IMR-90 (cell line): ENCODE measurements around the gene NHEJ1. TPM values are rescaled to one million over a fixed set of nuclear protein-coding genes. Genes with fewer than 3 reads are reported as not detected.

Source experiments
- ATAC-seq: fragments of 200-7000 bp; cut with Tn5 transposase; 2 replicates; pipeline ENCODE4 v1.9.1; 2020; ENCODE audit warnings: low read depth, mild to moderate bottlenecking, moderate library complexity
- BruUV-seq: library from RNA; stranded (reverse); fragments of 400-500 nt; replicated peaks from 2 replicates; lab custom pipeline; 2021; lab: Mats Ljungman, UMichigan
- CTCF ChIA-PET: fragments of 300-600 bp; formaldehyde crosslinking; extraction: SDS; loops from one replicate; lab custom pipeline; 2021; ENCODE audit warnings: antibody characterized with exemption; lab: Yijun Ruan, JAX
- POLR2A ChIA-PET: fragments of 300-600 bp; sonication (Branson Sonifier 250); formaldehyde crosslinking; loops from one replicate; lab custom pipeline; 2022; ENCODE audit warnings: antibody characterized with exemption; ENCODE audit not compliant: unreplicated experiment; lab: Charles Lee
- DNase-seq: peaks from one replicate; pipeline ENCODE4 v3.0.0; 2013
- H2AFZ ChIP-seq: replicated peaks from 2 replicates; pipeline ENCODE3; 2013; ENCODE audit warnings: low read length, mild to moderate bottlenecking; ENCODE audit not compliant: poor library complexity
- H2AK5ac ChIP-seq: 2 replicates; pipeline ENCODE4 v1.6.1; 2013; ENCODE audit warnings: low read depth, low read length, inconsistent platforms
- H2AK9ac ChIP-seq: replicated peaks from 2 replicates; pipeline ENCODE3; 2013; ENCODE audit warnings: mild to moderate bottlenecking, low read depth, low read length, moderate library complexity; ENCODE audit not compliant: poor library complexity
- H2BK120ac ChIP-seq: 2 replicates; pipeline ENCODE4 v1.6.1; 2013; ENCODE audit warnings: low read depth, low read length, inconsistent platforms
- H2BK15ac ChIP-seq: 3 replicates; pipeline ENCODE4 v1.6.1; 2013; ENCODE audit warnings: low read depth, low read length, inconsistent platforms
- H2BK20ac ChIP-seq: 2 replicates; pipeline ENCODE4 v1.6.1; 2013; ENCODE audit warnings: low read depth, mild to moderate bottlenecking, inconsistent platforms, low read length, moderate library complexity
- H2BK5ac ChIP-seq: 2 replicates; pipeline ENCODE4 v1.6.1; 2013; ENCODE audit warnings: mild to moderate bottlenecking, low read depth, low read length, inconsistent platforms; ENCODE audit not compliant: poor library complexity, severe bottlenecking
- H3K14ac ChIP-seq: replicated peaks from 2 replicates; pipeline ENCODE4 v1.6.1; 2013; ENCODE audit warnings: low read depth, low read length, inconsistent platforms
- H3K18ac ChIP-seq: 2 replicates; pipeline ENCODE4 v1.6.1; 2013; ENCODE audit warnings: low read depth, low read length, control low read depth
- H3K23ac ChIP-seq: 2 replicates; pipeline ENCODE4 v1.6.1; 2013; ENCODE audit warnings: low read depth, low read length, inconsistent platforms
- H3K27ac ChIP-seq: 2 replicates; pipeline ENCODE4 v1.5.1; 2013; ENCODE audit warnings: mild to moderate bottlenecking, control low read depth, low read length; ENCODE audit not compliant: insufficient read depth
- H3K27me3 ChIP-seq: 2 replicates; pipeline ENCODE4 v1.6.1; 2013; ENCODE audit warnings: low read length; ENCODE audit not compliant: control insufficient read depth, insufficient read depth
- H3K36me3 ChIP-seq: 2 replicates; pipeline ENCODE4 v1.6.1; 2013; ENCODE audit warnings: low read length, mixed read lengths; ENCODE audit not compliant: control insufficient read depth, insufficient read depth
- H3K4ac ChIP-seq: 2 replicates; pipeline ENCODE4 v1.6.1; 2013; ENCODE audit warnings: low read depth, low read length, inconsistent platforms
- H3K4me1 ChIP-seq: 2 replicates; pipeline ENCODE4 v1.6.1; 2013; ENCODE audit warnings: low read length, mixed read lengths; ENCODE audit not compliant: control insufficient read depth, insufficient read depth
- H3K4me2 ChIP-seq: 2 replicates; pipeline ENCODE4 v1.6.1; 2013; ENCODE audit warnings: low read depth, mild to moderate bottlenecking, control low read depth, low read length, moderate library complexity
- H3K4me3 ChIP-seq: 2 replicates; pipeline ENCODE4 v1.5.1; 2013; ENCODE audit warnings: low read depth, mild to moderate bottlenecking, control low read depth, low read length, moderate library complexity; ENCODE audit not compliant: insufficient read depth
- H3K56ac ChIP-seq: 2 replicates; pipeline ENCODE4 v1.6.1; 2013; ENCODE audit warnings: low read length, inconsistent platforms; ENCODE audit not compliant: insufficient read depth; ENCODE audit errors: extremely low read depth
- H3K79me1 ChIP-seq, 2 experiments: 2 replicates each; pipeline ENCODE4 v1.6.1; 2013; ENCODE audit warnings: low read length in 2 of 2, inconsistent platforms in 1 of 2, low read depth in 1 of 2
- H3K9ac ChIP-seq: 2 replicates; pipeline ENCODE4 v1.6.1; 2013; ENCODE audit warnings: low read depth, low read length, control low read depth
- H3K9me1 ChIP-seq: 2 replicates; pipeline ENCODE4 v1.6.1; 2013; ENCODE audit warnings: low read length, inconsistent platforms; ENCODE audit not compliant: insufficient read depth
- H3K9me3 ChIP-seq: 2 replicates; pipeline ENCODE4 v1.6.1; 2013; ENCODE audit warnings: low read length; ENCODE audit not compliant: control insufficient read depth, insufficient read depth
- H4K20me1 ChIP-seq: 2 replicates; pipeline ENCODE4 v1.6.1; 2013; ENCODE audit warnings: low read length, inconsistent platforms; ENCODE audit not compliant: insufficient read depth
- H4K5ac ChIP-seq: 2 replicates; pipeline ENCODE4 v1.6.1; 2013; ENCODE audit warnings: mild to moderate bottlenecking, low read depth, low read length, control low read depth
- H4K8ac ChIP-seq, 2 experiments: 2 replicates each; pipeline ENCODE4 v1.6.1; 2013; ENCODE audit warnings: low read depth in 2 of 2, low read length in 2 of 2, control low read depth in 1 of 2, inconsistent platforms in 1 of 2
- H4K91ac ChIP-seq: 2 replicates; pipeline ENCODE4 v1.6.1; 2013; ENCODE audit warnings: low read depth, low read length, inconsistent platforms; ENCODE audit not compliant: insufficient read depth
- CHD1 ChIP-seq: IDR thresholded peaks from 2 replicates; pipeline ENCODE4 v1.6.1; 2012; ENCODE audit warnings: low read depth, low read length, improper control_type of control experiment
- RAD21 ChIP-seq: IDR thresholded peaks from 2 replicates; pipeline ENCODE4 v1.6.1; 2012; ENCODE audit warnings: low read length, improper control_type of control experiment
- WGBS, 2 experiments: methylation state at CpG; one replicate each; pipeline versions ENCODE4 v1.1.5 to v1.1.7; 2013; ENCODE audit warnings: missing lambda C conversion rate in 2 of 2; ENCODE audit not compliant: insufficient read length in 1 of 2; ENCODE audit errors: extremely low coverage in 2 of 2; 5-methylcytosine and 5-hydroxymethylcytosine counted together
- dilution Hi-C: fragments of 300-500 bp; cut with HindIII; formaldehyde crosslinking; loops from one replicate; pipeline ENCODE4 v1.14.3; 2018; ENCODE audit warnings: low sequenced_read_pairs; ENCODE audit not compliant: unreplicated experiment
- in situ Hi-C: fragments of 300-500 bp; cut with MboI; formaldehyde crosslinking; loops from 3 replicates; pipeline ENCODE4 v1.14.3; 2019; ENCODE audit warnings: low sequenced_read_pairs, inconsistent platforms, mixed read lengths
- intact Hi-C: fragments of 100-400 bp; cut with micrococcal nuclease; formaldehyde crosslinking; loops from 2 replicates; pipeline ENCODE4 v1.10.0; 2022
- polyA plus RNA-seq, 3 experiments: library from polyadenylated mRNA; depleted of rRNA; stranded (reverse); fragments of >200 nt; gene quantifications; 2 replicates each; pipeline ENCODE4 v1.2.3, GENCODE V29; 2012; ENCODE audit warnings: low replicate concordance in 1 of 3
- total RNA-seq: library from RNA; depleted of rRNA; stranded (reverse); fragments of >200 nt; gene quantifications from 2 replicates; pipeline ENCODE4 v1.2.3, GENCODE V29; 2012

The NHEJ1 gene
- total and polyA plus RNA-seq, 2 of the 4 experiments (the other 2 are of a cell fraction) = 12.5 to 23.1 TPM

DNA sequence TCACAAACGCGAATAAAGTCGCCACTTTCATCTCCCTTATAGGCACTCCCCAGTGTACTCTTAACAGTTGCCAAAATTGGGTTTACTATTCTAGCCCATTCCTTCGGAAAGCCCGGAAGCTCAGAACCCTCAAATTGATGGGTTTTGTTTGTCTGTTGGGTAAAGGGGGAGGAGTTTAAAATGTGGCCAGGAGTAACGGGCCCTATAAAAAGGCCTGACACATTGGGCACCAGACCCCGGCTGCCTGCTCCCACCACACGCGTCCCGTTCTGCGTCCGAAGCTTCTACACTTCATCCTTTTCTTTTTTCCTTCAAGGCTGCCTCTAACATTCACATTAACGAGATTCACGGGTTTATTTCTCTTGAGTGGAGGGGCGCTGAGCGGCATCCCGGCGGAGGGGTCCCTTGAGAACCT, 837 bp downstream of the NHEJ1 start:
- H4K91ac ChIP-seq = 0 out of 2 replicates have a peak overlapping the region, but pooled peaks have one; percentile 20
- peak overlapping the region; percentile 82 for H3K4me3 ChIP-seq
- ChIA-PET POLR2A (no interaction called here), CTCF (interaction anchor here (0.6 to 1.6 kb wide), 5 partner anchors 130 to 199 kb away, joined by 3 to 8 read pairs (median 3); no protein-coding TSS in a partner anchor)
- 13% methylated on average over 9 of the region's 18 CpGs; no CpG with 5 or more reads in 1 of the 2 experiments for WGBS, 2 experiments
- peaks cover 5 to 17% of the 10 kb centered on the region in 2 experiments; a peak in 2 of 4 replicates for H3K79me1 ChIP-seq
- dilution Hi-C loops (no loop called here), in situ Hi-C loops (no loop called here), intact Hi-C loops (loop anchor here (1.0 kb wide), 4 partner anchors 47 to 193 kb away; partner anchors contain the start of genes ABCB6 and ZFAND2B)
- no peak overlapping the region for H2BK120ac ChIP-seq
- H4K20me1 ChIP-seq = no peaks in the 10 kb centered on the region
- H3K9me1 ChIP-seq = no peaks in the 10 kb centered on the region; the same call in 1 of the 2 replicates
- no peak overlapping the region for H3K18ac ChIP-seq
- H3K9ac ChIP-seq = peak overlapping the region; percentile 62
- H3K27me3 ChIP-seq = no peaks in the 10 kb centered on the region
- H3K56ac ChIP-seq = peak overlapping the region; percentile 47; the same call in 1 of the 2 replicates
- TF ChIP-seq RAD21 = no peak
- no peak for TF ChIP-seq CHD1
- ATAC-seq (no peak), DNase-seq (no peak)
- no peaks in the 10 kb centered on the region for H3K9me3 ChIP-seq
- H4K5ac ChIP-seq = no peak overlapping the region
- peak overlapping the region; percentile 36; the same call in 1 of the 2 replicates for H3K27ac ChIP-seq
- H2BK20ac ChIP-seq = no peak overlapping the region
- 0 out of 2 replicates have a peak, but pooled peaks cover 3% of the 10 kb centered on the region for H3K36me3 ChIP-seq
- H2AK5ac ChIP-seq = no peak overlapping the region
- H2BK5ac ChIP-seq = no peak overlapping the region
- H3K4ac ChIP-seq = peak overlapping the region; percentile 55; the same call in 1 of the 2 replicates
- H3K4me2 ChIP-seq = peak overlapping the region; percentile 95
- no TSS peak for BruUV-seq
- H2AFZ ChIP-seq = peak overlapping the region; percentile 99
- peak overlapping the region; percentile 85 for H3K23ac ChIP-seq
- peak overlapping the region; percentile 86 for H2AK9ac ChIP-seq
- no peak overlapping the region for H2BK15ac ChIP-seq
- H4K8ac ChIP-seq = peak overlapping the region in 1 of 2 experiments; percentile 48; a peak in 2 of 4 replicates
- peaks cover 2% of the 10 kb centered on the region; the same call in 1 of the 2 replicates for H3K4me1 ChIP-seq
- peak overlapping the region; percentile 77 for H3K14ac ChIP-seq
